Astrocyte of the cerebellum (primary cell): ENCODE data around the gene SPINK5.

Experiments used
- DNase-seq: peaks from one replicate; pipeline ENCODE4 v3.0.0-alpha.2; 2011; ENCODE audit warnings: low read depth
- H3K4me3 ChIP-seq: 2 replicates; pipeline ENCODE4 v1.5.1; 2011; ENCODE audit warnings: mild to moderate bottlenecking, low read depth, low read length, moderate library complexity
- CTCF ChIP-seq: IDR thresholded peaks from 2 replicates; pipeline ENCODE4 v1.5.1; 2012; ENCODE audit warnings: low read length, low read depth, moderate library complexity, mild to moderate bottlenecking; ENCODE audit errors: missing control alignments
- in situ Hi-C: cut with HindIII; loops from 2 replicates; pipeline ENCODE4 v1.10.0; 2017; ENCODE audit warnings: low sequenced_read_pairs

The SPINK5 gene

GRCh38 chr5:148063861-148064260 lies at the start of gene SPINK5:
SPINK5 (plus strand) TSS chr5:148063980; CDS start chr5:148064045, 65 bp downstream.
- H3K4me3 ChIP-seq: no peak within 1 kb of the TSS
- TF ChIP-seq CTCF: no peak
- no peak for DNase-seq
- in situ Hi-C loops: no loop called here

GRCh38 chr5:148014276-148014675 lies 49.5 kb upstream of the SPINK5 start:
- no peak for DNase-seq
- in situ Hi-C loops: no loop called here
- H3K4me3 ChIP-seq: no peak overlapping the region
- no peak for TF ChIP-seq CTCF

- DNase-seq: no peak
- TF ChIP-seq CTCF: no peak
- in situ Hi-C loops: no loop called here
- H3K4me3 ChIP-seq: no peak overlapping the region
These were observed 43.4 kb upstream of the SPINK5 start for GRCh38 chr5:148020257-148020988.

- DNase-seq: no peak
- H3K4me3 ChIP-seq: no peak overlapping the region
- no peak for TF ChIP-seq CTCF
- in situ Hi-C loops: no loop called here
These were observed 36.3 kb upstream of the SPINK5 start for GRCh38 chr5:148027505-148027904.

- in situ Hi-C loops: no loop called here
- no peak for DNase-seq
- no peak overlapping the region for H3K4me3 ChIP-seq
- TF ChIP-seq CTCF: no peak
These were observed 34.6 kb upstream of the SPINK5 start for GRCh38 chr5:148029131-148029530.

GRCh38 chr5:148033134-148033533 lies 30.6 kb upstream of the SPINK5 start:
- no peak overlapping the region for H3K4me3 ChIP-seq
- in situ Hi-C loops: no loop called here
- no peak for TF ChIP-seq CTCF
- no peak for DNase-seq
